Loucy (cell line): ENCODE data around the gene ESYT2.

Experiments
- EZH2phosphoT487 ChIP-seq: fragments of 200-600 bp; IDR thresholded peaks from 2 replicates; pipeline ENCODE4 v1.6.1; 2018; ENCODE audit warnings: antibody characterized with exemption, mild to moderate bottlenecking, moderate library complexity, borderline replicate concordance
- TF ChIP-seq, protein P1 (sequence below): fragments of 200-600 bp; sonication (generic); conservative IDR thresholded peaks from 2 replicates; pipeline ENCODE4 v1.5.1; 2014; ENCODE audit warnings: mild to moderate bottlenecking, antibody characterized with exemption, low read length

DNA sequence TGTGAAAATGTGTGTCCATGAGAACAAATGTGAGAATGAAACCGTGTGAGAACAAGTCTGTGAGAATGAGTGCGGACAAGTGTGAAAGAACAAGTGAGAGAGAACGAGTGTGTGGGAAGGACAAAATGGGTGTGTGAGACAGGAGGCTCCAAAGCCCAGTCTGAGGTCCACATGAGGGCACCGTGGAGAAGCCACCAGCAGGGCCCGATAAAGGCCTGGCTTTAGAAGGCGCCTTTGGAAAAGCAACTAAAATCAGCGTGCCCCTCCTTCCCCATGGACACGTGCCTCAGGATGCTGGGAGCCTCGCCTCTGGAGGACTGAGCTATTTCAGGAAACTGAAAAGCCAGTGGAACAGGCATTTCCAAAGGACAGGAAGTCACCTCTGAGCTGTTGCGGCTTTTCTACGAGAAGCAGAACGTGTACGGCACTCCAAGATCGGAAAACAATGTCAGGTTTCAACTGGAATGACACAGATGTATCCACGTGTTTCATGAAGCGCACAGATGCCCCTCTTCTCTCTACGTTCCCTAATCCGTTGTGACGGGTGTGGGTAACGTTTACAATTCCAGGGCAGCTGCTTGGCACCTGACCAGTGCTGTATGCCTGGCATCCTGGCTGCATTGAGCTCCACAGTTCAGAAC lies 46.4 kb downstream of the ESYT2 start:
- TF ChIP-seq, protein P1, sequence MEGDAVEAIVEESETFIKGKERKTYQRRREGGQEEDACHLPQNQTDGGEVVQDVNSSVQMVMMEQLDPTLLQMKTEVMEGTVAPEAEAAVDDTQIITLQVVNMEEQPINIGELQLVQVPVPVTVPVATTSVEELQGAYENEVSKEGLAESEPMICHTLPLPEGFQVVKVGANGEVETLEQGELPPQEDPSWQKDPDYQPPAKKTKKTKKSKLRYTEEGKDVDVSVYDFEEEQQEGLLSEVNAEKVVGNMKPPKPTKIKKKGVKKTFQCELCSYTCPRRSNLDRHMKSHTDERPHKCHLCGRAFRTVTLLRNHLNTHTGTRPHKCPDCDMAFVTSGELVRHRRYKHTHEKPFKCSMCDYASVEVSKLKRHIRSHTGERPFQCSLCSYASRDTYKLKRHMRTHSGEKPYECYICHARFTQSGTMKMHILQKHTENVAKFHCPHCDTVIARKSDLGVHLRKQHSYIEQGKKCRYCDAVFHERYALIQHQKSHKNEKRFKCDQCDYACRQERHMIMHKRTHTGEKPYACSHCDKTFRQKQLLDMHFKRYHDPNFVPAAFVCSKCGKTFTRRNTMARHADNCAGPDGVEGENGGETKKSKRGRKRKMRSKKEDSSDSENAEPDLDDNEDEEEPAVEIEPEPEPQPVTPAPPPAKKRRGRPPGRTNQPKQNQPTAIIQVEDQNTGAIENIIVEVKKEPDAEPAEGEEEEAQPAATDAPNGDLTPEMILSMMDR = peak; percentile 42
- TF ChIP-seq EZH2phosphoT487 = no peak
